ENCODE data around the gene SNCAIP.

The SNCAIP gene

GRCh38 chr5:122444411-122444810 lies 132.4 kb downstream of the SNCAIP start:
- Histone ChIP-seq H3K27me3 (ENCODE audit: insufficient read depth, poor library complexity, severe bottlenecking) (peaks cover 3% of the 10 kb centered on the region), H3K4me3 (ENCODE audit: severe bottlenecking) (no peak overlapping the region), H3K9me3 (ENCODE audit: severe bottlenecking) (no peaks in the 10 kb centered on the region), H3K27ac (ENCODE audit: poor library complexity, severe bottlenecking) (no peak overlapping the region), H3K4me1 (ENCODE audit: insufficient read depth, poor library complexity, severe bottlenecking) (no peaks in the 10 kb centered on the region), H3K36me3 (ENCODE audit: low read depth) (no peaks in the 10 kb centered on the region)
- ATAC-seq (ENCODE audit: low read depth) (no peak), DNase-seq (ENCODE audit: low spot score) (no peak)
- no peak for TF ChIP-seq CTCF (IDR thresholded peaks at IDR 0.05; ENCODE audit: poor library complexity, severe bottlenecking)

GRCh38 chr5:122445070-122445469 lies 133.0 kb downstream of the SNCAIP start:
- DNase-seq (ENCODE audit: low spot score) (no peak), ATAC-seq (ENCODE audit: low read depth) (no peak)
- Histone ChIP-seq H3K36me3 (ENCODE audit: low read depth) (no peaks in the 10 kb centered on the region), H3K27me3 (ENCODE audit: insufficient read depth, poor library complexity, severe bottlenecking) (no peaks in the 10 kb centered on the region), H3K9me3 (ENCODE audit: severe bottlenecking) (no peaks in the 10 kb centered on the region), H3K4me3 (ENCODE audit: severe bottlenecking) (no peak overlapping the region), H3K4me1 (ENCODE audit: insufficient read depth, poor library complexity, severe bottlenecking) (no peaks in the 10 kb centered on the region), H3K27ac (ENCODE audit: poor library complexity, severe bottlenecking) (no peak overlapping the region)
- TF ChIP-seq CTCF (IDR thresholded peaks at IDR 0.05; ENCODE audit: poor library complexity, severe bottlenecking), result no peak

GRCh38 chr5:122447072-122447471 lies 135.0 kb downstream of the SNCAIP start:
- DNase-seq (ENCODE audit: low spot score) (no peak), ATAC-seq (ENCODE audit: low read depth) (no peak; the same call in 2 of the 3 replicates)
- no peaks in the 10 kb centered on the region for H3K9me3 ChIP-seq (ENCODE audit: severe bottlenecking)
- TF ChIP-seq CTCF (IDR thresholded peaks at IDR 0.05; ENCODE audit: poor library complexity, severe bottlenecking), result no peak
- no peak overlapping the region for H3K27ac ChIP-seq (ENCODE audit: poor library complexity, severe bottlenecking)
- no peaks in the 10 kb centered on the region for H3K4me1 ChIP-seq (ENCODE audit: insufficient read depth, poor library complexity, severe bottlenecking)
- no peaks in the 10 kb centered on the region for H3K27me3 ChIP-seq (ENCODE audit: insufficient read depth, poor library complexity, severe bottlenecking)
- H3K4me3 ChIP-seq (ENCODE audit: severe bottlenecking), result no peak overlapping the region
- H3K36me3 ChIP-seq (ENCODE audit: low read depth), result no peaks in the 10 kb centered on the region

GRCh38 chr5:122447879-122448278 lies 135.8 kb downstream of the SNCAIP start:
- H3K36me3 ChIP-seq (ENCODE audit: low read depth), result no peaks in the 10 kb centered on the region
- no peaks in the 10 kb centered on the region for H3K27me3 ChIP-seq (ENCODE audit: insufficient read depth, poor library complexity, severe bottlenecking)
- no peak for TF ChIP-seq CTCF (IDR thresholded peaks at IDR 0.05; ENCODE audit: poor library complexity, severe bottlenecking)
- no peak overlapping the region for H3K27ac ChIP-seq (ENCODE audit: poor library complexity, severe bottlenecking)
- H3K4me1 ChIP-seq (ENCODE audit: insufficient read depth, poor library complexity, severe bottlenecking), result no peaks in the 10 kb centered on the region
- no peak overlapping the region for H3K4me3 ChIP-seq (ENCODE audit: severe bottlenecking)
- no peak for DNase-seq (ENCODE audit: low spot score)
- H3K9me3 ChIP-seq (ENCODE audit: severe bottlenecking), result no peaks in the 10 kb centered on the region
- ATAC-seq (ENCODE audit: low read depth), result no peak

GRCh38 chr5:122454541-122454940 lies 142.5 kb downstream of the SNCAIP start:
- DNase-seq (ENCODE audit: low spot score), result no peak
- no peak overlapping the region for H3K4me3 ChIP-seq (ENCODE audit: severe bottlenecking)
- H3K27ac ChIP-seq (ENCODE audit: poor library complexity, severe bottlenecking), result no peak overlapping the region
- TF ChIP-seq CTCF (IDR thresholded peaks at IDR 0.05; ENCODE audit: poor library complexity, severe bottlenecking), result no peak
- H3K27me3 ChIP-seq (ENCODE audit: insufficient read depth, poor library complexity, severe bottlenecking), result no peaks in the 10 kb centered on the region
- no peak for ATAC-seq (ENCODE audit: low read depth)
- no peaks in the 10 kb centered on the region for H3K36me3 ChIP-seq (ENCODE audit: low read depth)
- H3K4me1 ChIP-seq (ENCODE audit: insufficient read depth, poor library complexity, severe bottlenecking), result no peaks in the 10 kb centered on the region
- no peaks in the 10 kb centered on the region for H3K9me3 ChIP-seq (ENCODE audit: severe bottlenecking)

Data from RWPE2 (cell line).